ENCODE data around the gene KRTAP5-8.
"Not testable (repeated sequence)": the region's sequence is repeated elsewhere in the genome, so short reads cannot be mapped to it uniquely, and the experiment has no call there.

DNA sequence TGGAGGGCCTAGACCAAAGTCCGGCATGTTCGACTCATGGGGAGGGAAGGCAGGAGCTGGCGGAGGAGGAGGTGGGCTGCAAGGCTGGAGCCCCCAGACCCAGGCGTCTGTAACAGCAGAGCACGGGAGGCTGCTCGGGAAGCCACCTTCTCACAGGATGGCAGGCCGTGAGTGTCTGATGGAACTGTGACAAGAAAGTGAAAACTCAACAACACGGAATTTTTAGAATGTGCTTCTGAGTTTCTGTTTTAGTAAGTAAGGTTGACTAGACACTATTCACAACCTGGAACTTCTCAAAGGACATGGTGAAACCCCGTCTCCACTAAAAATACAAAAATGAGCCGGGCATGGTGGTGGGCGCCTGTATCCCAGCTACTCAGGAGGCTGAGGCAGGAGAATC, 2.1 kb downstream of the KRTAP5-8 start:
- not testable (repeated sequence) for TF ChIP-seq POLR2A (IDR thresholded peaks at IDR 0.05; ENCODE audit: low read length); GATA1 (IDR thresholded peaks at IDR 0.05; ENCODE audit: low read depth, low read length)
